ENCODE measurements around the gene MMP15. TPM values are rescaled to one million over a fixed set of nuclear protein-coding genes. Genes with fewer than 3 reads are reported as not detected.

The MMP15 gene
- total RNA-seq, 4 donors from 2014 or later, result 2.0 to 12.8 (median 8.0) TPM

DNA sequence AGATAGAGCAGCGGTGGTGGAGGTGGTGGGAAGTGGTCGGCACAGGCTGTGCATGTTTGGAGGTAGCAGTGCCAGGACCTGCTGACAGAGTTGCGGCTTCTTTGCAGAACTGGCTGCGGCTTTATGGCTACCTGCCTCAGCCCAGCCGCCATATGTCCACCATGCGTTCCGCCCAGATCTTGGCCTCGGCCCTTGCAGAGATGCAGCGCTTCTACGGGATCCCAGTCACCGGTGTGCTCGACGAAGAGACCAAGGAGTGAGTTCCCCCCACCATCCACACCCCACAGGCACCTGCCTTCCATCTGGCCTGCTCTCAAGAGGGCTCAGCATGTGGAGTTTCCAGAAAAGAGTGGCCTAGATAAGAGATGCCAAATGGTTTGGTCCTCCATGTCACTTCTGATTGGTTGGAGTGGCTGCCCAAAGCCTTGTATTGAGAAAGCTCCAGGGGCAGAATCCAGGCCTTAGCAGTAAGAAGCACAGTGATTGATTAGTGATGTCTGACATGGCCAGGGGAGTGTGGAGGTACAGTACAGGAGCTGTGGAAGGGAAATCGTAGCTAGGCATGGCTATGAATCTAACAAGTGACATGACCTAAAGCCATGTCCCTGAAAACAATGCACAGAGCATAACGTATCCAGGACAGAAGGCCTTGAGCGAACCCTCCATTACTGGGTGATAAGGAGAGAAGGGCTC is 12.0 kb downstream of the MMP15 start:
- no peak for ATAC-seq
- H3K4me3 ChIP-seq, result no peak overlapping the region

DNA sequence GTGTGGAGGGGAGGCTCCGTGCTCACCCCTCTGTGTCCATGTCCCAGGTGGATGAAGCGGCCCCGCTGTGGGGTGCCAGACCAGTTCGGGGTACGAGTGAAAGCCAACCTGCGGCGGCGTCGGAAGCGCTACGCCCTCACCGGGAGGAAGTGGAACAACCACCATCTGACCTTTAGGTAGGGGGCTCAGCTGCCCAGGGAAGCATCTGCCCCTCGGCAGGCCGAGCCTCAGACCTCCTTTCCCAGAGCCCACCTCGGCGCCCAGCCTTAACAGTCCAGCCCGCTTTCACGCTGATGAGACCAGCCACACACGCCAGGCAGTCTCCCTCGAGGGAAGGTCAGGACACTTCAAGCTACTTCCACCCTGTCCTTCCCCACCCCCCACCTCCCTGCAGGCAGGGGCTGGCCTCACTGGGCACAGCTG is 12.7 kb downstream of the MMP15 start:
- no peak overlapping the region for H3K4me3 ChIP-seq
- H3K4me1 ChIP-seq, result peaks cover 0 to 17% (median 2%) of the 10 kb centered on the region in 3 donors
- H3K27me3 ChIP-seq, result no peaks in the 10 kb centered on the region
- no peak overlapping the region for H3K27ac ChIP-seq
- no peaks in the 10 kb centered on the region for H3K9me3 ChIP-seq
- no peak for ATAC-seq
- TF ChIP-seq, protein P1, sequence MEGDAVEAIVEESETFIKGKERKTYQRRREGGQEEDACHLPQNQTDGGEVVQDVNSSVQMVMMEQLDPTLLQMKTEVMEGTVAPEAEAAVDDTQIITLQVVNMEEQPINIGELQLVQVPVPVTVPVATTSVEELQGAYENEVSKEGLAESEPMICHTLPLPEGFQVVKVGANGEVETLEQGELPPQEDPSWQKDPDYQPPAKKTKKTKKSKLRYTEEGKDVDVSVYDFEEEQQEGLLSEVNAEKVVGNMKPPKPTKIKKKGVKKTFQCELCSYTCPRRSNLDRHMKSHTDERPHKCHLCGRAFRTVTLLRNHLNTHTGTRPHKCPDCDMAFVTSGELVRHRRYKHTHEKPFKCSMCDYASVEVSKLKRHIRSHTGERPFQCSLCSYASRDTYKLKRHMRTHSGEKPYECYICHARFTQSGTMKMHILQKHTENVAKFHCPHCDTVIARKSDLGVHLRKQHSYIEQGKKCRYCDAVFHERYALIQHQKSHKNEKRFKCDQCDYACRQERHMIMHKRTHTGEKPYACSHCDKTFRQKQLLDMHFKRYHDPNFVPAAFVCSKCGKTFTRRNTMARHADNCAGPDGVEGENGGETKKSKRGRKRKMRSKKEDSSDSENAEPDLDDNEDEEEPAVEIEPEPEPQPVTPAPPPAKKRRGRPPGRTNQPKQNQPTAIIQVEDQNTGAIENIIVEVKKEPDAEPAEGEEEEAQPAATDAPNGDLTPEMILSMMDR (IDR thresholded peaks at IDR 0.05), result no peak
- TF ChIP-seq POLR2A (IDR thresholded peaks at IDR 0.05), result no peak
- no peak for TF ChIP-seq EP300 (IDR thresholded peaks at IDR 0.05)
- no peak for TF ChIP-seq POLR2AphosphoS5 (IDR thresholded peaks at IDR 0.05)
- H3K36me3 ChIP-seq, result peaks cover 0 to 58% of the 10 kb centered on the region in 2 donors
- WGBS, 2 donors (ENCODE audit: low coverage in 1 of 2), result 79 to 86% methylated on average over 10 to 16 of the region's 20 CpGs

More for the DNA sequence above, 12.0 kb downstream of the MMP15 start:
- WGBS, 2 donors (ENCODE audit: low coverage in 1 of 2), result 87 to 98% methylated on average over 3 to 8 of the region's 16 CpGs
- Histone ChIP-seq H3K9me3 (no peaks in the 10 kb centered on the region), H3K27ac (no peak overlapping the region), H3K4me1 (peaks cover 0 to 25% (median 9%) of the 10 kb centered on the region in 3 donors), H3K36me3 (peaks cover 0 to 51% of the 10 kb centered on the region in 2 donors), H3K27me3 (no peaks in the 10 kb centered on the region)
- TF ChIP-seq, protein P1 (IDR thresholded peaks at IDR 0.05), result no peak
- TF ChIP-seq POLR2A (IDR thresholded peaks at IDR 0.05) (no peak), POLR2AphosphoS5 (IDR thresholded peaks at IDR 0.05) (no peak), EP300 (IDR thresholded peaks at IDR 0.05) (no peak)

DNA sequence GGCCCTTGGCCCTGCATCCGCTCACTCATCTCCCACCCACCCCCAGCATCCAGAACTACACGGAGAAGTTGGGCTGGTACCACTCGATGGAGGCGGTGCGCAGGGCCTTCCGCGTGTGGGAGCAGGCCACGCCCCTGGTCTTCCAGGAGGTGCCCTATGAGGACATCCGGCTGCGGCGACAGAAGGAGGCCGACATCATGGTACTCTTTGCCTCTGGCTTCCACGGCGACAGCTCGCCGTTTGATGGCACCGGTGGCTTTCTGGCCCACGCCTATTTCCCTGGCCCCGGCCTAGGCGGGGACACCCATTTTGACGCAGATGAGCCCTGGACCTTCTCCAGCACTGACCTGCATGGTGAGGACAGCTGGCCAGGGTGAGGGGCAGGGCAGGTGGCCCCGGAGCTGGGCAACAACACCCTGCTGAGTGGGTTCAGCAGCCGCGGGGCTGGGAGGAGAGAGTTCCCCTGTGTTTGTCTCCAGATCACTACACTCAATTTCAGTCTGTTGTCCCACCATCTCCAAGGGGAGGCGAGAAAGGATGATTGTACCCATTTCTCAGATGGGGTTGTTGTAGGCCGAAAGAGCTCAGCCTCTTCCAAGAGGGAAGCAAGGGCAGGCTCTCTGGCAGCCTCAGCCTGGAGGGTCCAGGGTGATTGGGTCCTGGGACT is 14.4 kb downstream of the MMP15 start:
- Histone ChIP-seq H3K27me3 (no peaks in the 10 kb centered on the region), H3K36me3 (peaks cover 0 to 75% of the 10 kb centered on the region in 2 donors), H3K4me1 (peaks cover 0 to 8% (median 0%) of the 10 kb centered on the region in 3 donors), H3K9me3 (no peaks in the 10 kb centered on the region), H3K27ac (no peak overlapping the region), H3K4me3 (no peak overlapping the region)
- ATAC-seq, result no peak
- TF ChIP-seq EP300 (IDR thresholded peaks at IDR 0.05) (no peak), POLR2AphosphoS5 (IDR thresholded peaks at IDR 0.05) (no peak), POLR2A (IDR thresholded peaks at IDR 0.05) (no peak)
- TF ChIP-seq, protein P1 (IDR thresholded peaks at IDR 0.05), result no peak
- 93 to 100% methylated on average over 2 to 5 of the region's 26 CpGs for WGBS, 2 donors (ENCODE audit: low coverage in 1 of 2)

DNA sequence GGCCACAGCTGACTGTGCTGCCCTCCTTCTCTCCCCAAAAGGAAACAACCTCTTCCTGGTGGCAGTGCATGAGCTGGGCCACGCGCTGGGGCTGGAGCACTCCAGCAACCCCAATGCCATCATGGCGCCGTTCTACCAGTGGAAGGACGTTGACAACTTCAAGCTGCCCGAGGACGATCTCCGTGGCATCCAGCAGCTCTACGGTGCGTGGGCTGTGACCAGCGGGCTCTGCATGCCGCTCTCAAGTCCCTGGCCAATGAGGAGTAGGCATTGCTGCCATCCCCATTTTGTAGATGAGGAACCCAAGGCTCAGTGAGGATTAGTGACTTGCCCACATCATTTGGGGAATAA is 14.9 kb downstream of the MMP15 start:
- Histone ChIP-seq H3K4me1 (peaks cover 0 to 8% (median 0%) of the 10 kb centered on the region in 3 donors), H3K4me3 (no peak overlapping the region), H3K36me3 (peaks cover 0 to 80% of the 10 kb centered on the region in 2 donors), H3K9me3 (no peaks in the 10 kb centered on the region), H3K27me3 (no peaks in the 10 kb centered on the region), H3K27ac (no peak overlapping the region)
- TF ChIP-seq EP300 (IDR thresholded peaks at IDR 0.05), result no peak
- no peak for TF ChIP-seq POLR2AphosphoS5 (IDR thresholded peaks at IDR 0.05)
- TF ChIP-seq POLR2A (IDR thresholded peaks at IDR 0.05), result no peak
- TF ChIP-seq, protein P1 (IDR thresholded peaks at IDR 0.05), result no peak
- WGBS, 2 donors (ENCODE audit: low coverage in 1 of 2), result 95% methylated on average over 4 of the region's 12 CpGs; no CpG with 5 or more reads in 1 of the 2 donors
- ATAC-seq, result no peak
